ENCODE results near the gene SLC3A2. TPM values are rescaled to one million over a fixed set of nuclear protein-coding genes. Genes with fewer than 3 reads are reported as not detected.
"Not testable (repeated sequence)": the region's sequence is repeated elsewhere in the genome, so short reads cannot be mapped to it uniquely, and the experiment has no call there.

The SLC3A2 gene
- total RNA-seq, 1 donor from 2014 or later, result 147 TPM

GRCh38 chr11:62931499-62932278 lies 51.0 kb downstream of the SLC3A2 start:
- Mint-ChIP-seq H3K27ac (ENCODE audit: unreplicated experiment) (no peak overlapping the region), H3K4me1 (ENCODE audit: unreplicated experiment) (peaks cover 24% of the 10 kb centered on the region), H3K27me3 (ENCODE audit: unreplicated experiment) (peaks cover 3% of the 10 kb centered on the region), H3K9me3 (ENCODE audit: unreplicated experiment) (no peaks in the 10 kb centered on the region), H3K4me3 (ENCODE audit: unreplicated experiment) (no peak overlapping the region), H3K36me3 (ENCODE audit: low read depth, unreplicated experiment) (peaks cover 11% of the 10 kb centered on the region)
- no peak for TF ChIP-seq CTCF (IDR thresholded peaks at IDR 0.05; ENCODE audit: unreplicated experiment)
- DNase-seq (ENCODE audit: low spot score), result no peak

GRCh38 chr11:62933285-62933684 lies 52.6 kb downstream of the SLC3A2 start:
- no peak for TF ChIP-seq CTCF (IDR thresholded peaks at IDR 0.05; ENCODE audit: unreplicated experiment)
- Mint-ChIP-seq H3K36me3 (ENCODE audit: low read depth, unreplicated experiment) (peaks cover 21% of the 10 kb centered on the region), H3K4me1 (ENCODE audit: unreplicated experiment) (peaks cover 14% of the 10 kb centered on the region), H3K27me3 (ENCODE audit: unreplicated experiment) (peaks cover 6% of the 10 kb centered on the region), H3K27ac (ENCODE audit: unreplicated experiment) (no peak overlapping the region), H3K4me3 (ENCODE audit: unreplicated experiment) (no peak overlapping the region), H3K9me3 (ENCODE audit: unreplicated experiment) (peaks cover 4% of the 10 kb centered on the region)
- no peak for DNase-seq (ENCODE audit: low spot score)

DNA sequence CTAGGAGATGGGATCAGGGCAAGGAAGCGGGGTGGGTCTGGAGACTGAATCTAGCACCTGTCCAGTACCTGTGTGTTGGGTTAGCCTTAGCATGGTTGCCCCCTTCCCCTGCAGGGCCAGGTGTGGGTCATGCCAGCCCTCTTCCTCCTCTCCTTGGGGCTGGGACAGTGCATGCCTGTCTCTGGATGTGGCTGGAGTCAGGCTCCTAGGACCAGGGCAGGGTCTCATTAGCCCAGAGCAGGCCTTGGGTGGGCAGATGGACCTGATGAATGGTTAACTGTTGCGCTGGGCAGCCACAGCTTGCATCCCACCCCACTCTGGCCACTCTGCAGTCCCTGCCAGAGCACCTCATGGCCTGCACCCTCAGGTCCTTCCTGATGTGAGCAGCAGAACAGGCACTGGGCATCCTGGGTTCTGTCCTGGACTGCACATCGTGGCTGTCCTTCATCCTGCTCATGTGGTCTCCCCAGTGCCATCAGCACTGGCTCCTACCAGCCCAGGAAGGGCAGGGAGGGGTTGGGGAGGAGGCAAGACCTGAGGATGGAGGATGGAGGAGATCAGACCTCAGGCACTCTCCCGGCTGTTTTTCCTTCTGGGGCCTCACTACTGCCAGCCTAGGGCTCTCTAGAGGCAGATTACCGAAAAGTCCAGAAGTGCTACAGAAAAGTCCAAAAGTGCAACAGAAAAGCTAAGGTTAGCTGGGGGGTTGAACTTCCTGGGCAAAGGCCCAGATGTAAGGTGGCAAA lies 53.2 kb downstream of the SLC3A2 start:
- peaks cover 3% of the 10 kb centered on the region for H3K27me3 Mint-ChIP-seq (ENCODE audit: unreplicated experiment)
- H3K4me3 Mint-ChIP-seq (ENCODE audit: unreplicated experiment), result no peak overlapping the region
- TF ChIP-seq CTCF (IDR thresholded peaks at IDR 0.05; ENCODE audit: unreplicated experiment), result no peak
- H3K4me1 Mint-ChIP-seq (ENCODE audit: unreplicated experiment), result peaks cover 8% of the 10 kb centered on the region
- H3K9me3 Mint-ChIP-seq (ENCODE audit: unreplicated experiment), result peaks cover 4% of the 10 kb centered on the region
- DNase-seq (ENCODE audit: low spot score), result no peak
- H3K36me3 Mint-ChIP-seq (ENCODE audit: low read depth, unreplicated experiment), result peaks cover 24% of the 10 kb centered on the region
- no peak overlapping the region for H3K27ac Mint-ChIP-seq (ENCODE audit: unreplicated experiment)

GRCh38 chr11:62934496-62934785 lies 53.7 kb downstream of the SLC3A2 start:
- peaks cover 28% of the 10 kb centered on the region for H3K36me3 Mint-ChIP-seq (ENCODE audit: low read depth, unreplicated experiment)
- no peak for TF ChIP-seq CTCF (IDR thresholded peaks at IDR 0.05; ENCODE audit: unreplicated experiment)
- peaks cover 4% of the 10 kb centered on the region for H3K9me3 Mint-ChIP-seq (ENCODE audit: unreplicated experiment)
- H3K4me3 Mint-ChIP-seq (ENCODE audit: unreplicated experiment), result no peak overlapping the region
- no peak overlapping the region for H3K27ac Mint-ChIP-seq (ENCODE audit: unreplicated experiment)
- peaks cover 4% of the 10 kb centered on the region for H3K4me1 Mint-ChIP-seq (ENCODE audit: unreplicated experiment)
- peaks cover 6% of the 10 kb centered on the region for H3K27me3 Mint-ChIP-seq (ENCODE audit: unreplicated experiment)
- DNase-seq (ENCODE audit: low spot score), result no peak

- H3K9me3 Mint-ChIP-seq (ENCODE audit: unreplicated experiment); DNase-seq (ENCODE audit: low spot score); H3K27me3 Mint-ChIP-seq (ENCODE audit: unreplicated experiment); H3K27ac Mint-ChIP-seq (ENCODE audit: unreplicated experiment); H3K4me1 Mint-ChIP-seq (ENCODE audit: unreplicated experiment): not testable (repeated sequence)
- Mint-ChIP-seq H3K4me3 (ENCODE audit: unreplicated experiment) (peak overlapping the region; percentile 49), H3K36me3 (ENCODE audit: low read depth, unreplicated experiment) (peaks cover 17% of the 10 kb centered on the region)
These were observed 56.8 kb downstream of the SLC3A2 start for GRCh38 chr11:62937528-62937927.

Other genes with a start within 250 kb of the SLC3A2 start
- 383 TPM for gene GANAB, start 234.3 kb upstream of the SLC3A2 start, total RNA-seq (ENCODE audit: unreplicated experiment)
- 24.8 TPM for gene INTS5, start 227.6 kb upstream of the SLC3A2 start, total RNA-seq (ENCODE audit: unreplicated experiment)
- 60.1 TPM for gene C11orf98, start 215.7 kb upstream of the SLC3A2 start, total RNA-seq (ENCODE audit: unreplicated experiment)
- 8.7 TPM for gene CSKMT, start 215.6 kb upstream of the SLC3A2 start, total RNA-seq (ENCODE audit: unreplicated experiment)
- 4.7 TPM for gene UQCC3, start 209.2 kb upstream of the SLC3A2 start, total RNA-seq (ENCODE audit: unreplicated experiment)
- gene LBHD1, start 208.6 kb upstream of the SLC3A2 start, total RNA-seq (ENCODE audit: unreplicated experiment), result 11.2 TPM
- gene UBXN1, start 201.8 kb upstream of the SLC3A2 start, total RNA-seq (ENCODE audit: unreplicated experiment), result 137 TPM
- 0.44 TPM for gene LRRN4CL, start 191.4 kb upstream of the SLC3A2 start, total RNA-seq (ENCODE audit: unreplicated experiment)
- gene BSCL2, start 173.5 kb upstream of the SLC3A2 start, total RNA-seq (ENCODE audit: unreplicated experiment), result 53.6 TPM
- gene GNG3, start 173.2 kb upstream of the SLC3A2 start, total RNA-seq (ENCODE audit: unreplicated experiment), result 1.1 TPM
- 43.6 TPM for gene HNRNPUL2, start 153.4 kb upstream of the SLC3A2 start, total RNA-seq (ENCODE audit: unreplicated experiment)
- gene TTC9C, start 152.4 kb upstream of the SLC3A2 start, total RNA-seq (ENCODE audit: unreplicated experiment), result 38.1 TPM
- gene ZBTB3, start 126.7 kb upstream of the SLC3A2 start, total RNA-seq (ENCODE audit: unreplicated experiment), result 12.7 TPM
- gene POLR2G, start 119.3 kb upstream of the SLC3A2 start, total RNA-seq (ENCODE audit: unreplicated experiment), result 93.6 TPM
- 31.0 TPM for gene TAF6L, start 109.5 kb upstream of the SLC3A2 start, total RNA-seq (ENCODE audit: unreplicated experiment)
- gene TMEM179B, start 93.5 kb upstream of the SLC3A2 start, total RNA-seq (ENCODE audit: unreplicated experiment), result 26.7 TPM
- 13.9 TPM for gene TMEM223, start 88.9 kb upstream of the SLC3A2 start, total RNA-seq (ENCODE audit: unreplicated experiment)
- 50.8 TPM for gene NXF1, start 75.5 kb upstream of the SLC3A2 start, total RNA-seq (ENCODE audit: unreplicated experiment)
- 37.9 TPM for gene STX5, start 48.8 kb upstream of the SLC3A2 start, total RNA-seq (ENCODE audit: unreplicated experiment)
- gene TEX54, start 48.1 kb upstream of the SLC3A2 start, total RNA-seq (ENCODE audit: unreplicated experiment), result not detected
- gene WDR74, start 41.3 kb upstream of the SLC3A2 start, total RNA-seq (ENCODE audit: unreplicated experiment), result 42.2 TPM
- not detected for gene CHRM1, start 40.5 kb downstream of the SLC3A2 start, total RNA-seq (ENCODE audit: unreplicated experiment)
- gene SLC22A6, start 104.1 kb downstream of the SLC3A2 start, total RNA-seq (ENCODE audit: unreplicated experiment), result not detected
- gene SLC22A8, start 134.9 kb downstream of the SLC3A2 start, total RNA-seq (ENCODE audit: unreplicated experiment), result not detected

All from endothelial cell (in vitro differentiated cells).